T follicular helper cell (primary cell): ENCODE results near the gene OR11A1.

Experiments
- DNase-seq: peaks from one replicate; pipeline ENCODE4 v3.0.0-alpha.2; 2020; ENCODE audit warnings: low read depth

Gene OR11A1

GRCh38 chr6:29388533-29388932 lies 68.3 kb downstream of the OR11A1 start:
- DNase-seq: no peak

- DNase-seq: no peak
Measured at GRCh38 chr6:29376003-29376402, 80.9 kb downstream of the OR11A1 start.
